ENCODE results near the gene RETREG1.

DNA sequence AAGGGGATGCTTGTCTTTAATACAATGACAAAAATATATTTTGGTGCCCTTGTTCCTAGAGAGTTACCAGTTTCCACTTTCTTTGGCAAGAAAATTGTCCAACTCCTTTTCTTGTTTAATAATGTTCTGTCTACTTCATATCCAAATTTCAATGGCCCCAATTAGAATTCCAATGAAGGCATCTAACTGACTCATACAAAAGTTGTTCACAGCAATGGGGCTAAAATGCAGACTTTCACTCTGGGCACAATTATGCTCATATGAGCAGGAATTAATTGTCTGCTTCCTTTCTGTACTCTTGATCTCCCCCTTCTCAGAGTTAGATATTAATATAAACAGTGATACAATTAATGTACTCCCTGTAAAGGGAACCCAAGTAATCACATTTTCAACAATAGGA is 109.1 kb downstream of the RETREG1 start:
- TF ChIP-seq CTCF (conservative IDR thresholded peaks at IDR 0.05; ENCODE audit: low read depth, low read length) (no peak), EZH2 (IDR thresholded peaks at IDR 0.05; ENCODE audit: borderline replicate concordance, low read depth, low read length, poor library complexity, severe bottlenecking) (no peak)
